IMR-90 (cell line): ENCODE data around the gene USP25. TPM values are rescaled to one million over a fixed set of nuclear protein-coding genes. Genes with fewer than 3 reads are reported as not detected.
A peak's percentile ranks its signal among the peaks of the same experiment; 100 is the strongest.

Source experiments
- ATAC-seq: fragments of 200-7000 bp; cut with Tn5 transposase; 2 replicates; pipeline ENCODE4 v1.9.1; 2020; ENCODE audit warnings: low read depth, mild to moderate bottlenecking, moderate library complexity
- BruUV-seq: library from RNA; stranded (reverse); fragments of 400-500 nt; replicated peaks from 2 replicates; lab custom pipeline; 2021; lab: Mats Ljungman, UMichigan
- CTCF ChIA-PET: fragments of 300-600 bp; formaldehyde crosslinking; extraction: SDS; loops from one replicate; lab custom pipeline; 2021; ENCODE audit warnings: antibody characterized with exemption; lab: Yijun Ruan, JAX
- POLR2A ChIA-PET: fragments of 300-600 bp; sonication (Branson Sonifier 250); formaldehyde crosslinking; loops from one replicate; lab custom pipeline; 2022; ENCODE audit warnings: antibody characterized with exemption; ENCODE audit not compliant: unreplicated experiment; lab: Charles Lee
- DNase-seq: peaks from one replicate; pipeline ENCODE4 v3.0.0; 2013
- H2AFZ ChIP-seq: replicated peaks from 2 replicates; pipeline ENCODE3; 2013; ENCODE audit warnings: low read length, mild to moderate bottlenecking; ENCODE audit not compliant: poor library complexity
- H2AK5ac ChIP-seq: 2 replicates; pipeline ENCODE4 v1.6.1; 2013; ENCODE audit warnings: low read depth, low read length, inconsistent platforms
- H2AK9ac ChIP-seq: replicated peaks from 2 replicates; pipeline ENCODE3; 2013; ENCODE audit warnings: mild to moderate bottlenecking, low read depth, low read length, moderate library complexity; ENCODE audit not compliant: poor library complexity
- H2BK120ac ChIP-seq: 2 replicates; pipeline ENCODE4 v1.6.1; 2013; ENCODE audit warnings: low read depth, low read length, inconsistent platforms
- H2BK15ac ChIP-seq: 3 replicates; pipeline ENCODE4 v1.6.1; 2013; ENCODE audit warnings: low read depth, low read length, inconsistent platforms
- H2BK20ac ChIP-seq: 2 replicates; pipeline ENCODE4 v1.6.1; 2013; ENCODE audit warnings: low read depth, mild to moderate bottlenecking, inconsistent platforms, low read length, moderate library complexity
- H2BK5ac ChIP-seq: 2 replicates; pipeline ENCODE4 v1.6.1; 2013; ENCODE audit warnings: mild to moderate bottlenecking, low read depth, low read length, inconsistent platforms; ENCODE audit not compliant: poor library complexity, severe bottlenecking
- H3K14ac ChIP-seq: replicated peaks from 2 replicates; pipeline ENCODE4 v1.6.1; 2013; ENCODE audit warnings: low read depth, low read length, inconsistent platforms
- H3K18ac ChIP-seq: 2 replicates; pipeline ENCODE4 v1.6.1; 2013; ENCODE audit warnings: low read depth, low read length, control low read depth
- H3K23ac ChIP-seq: 2 replicates; pipeline ENCODE4 v1.6.1; 2013; ENCODE audit warnings: low read depth, low read length, inconsistent platforms
- H3K27ac ChIP-seq: 2 replicates; pipeline ENCODE4 v1.5.1; 2013; ENCODE audit warnings: mild to moderate bottlenecking, control low read depth, low read length; ENCODE audit not compliant: insufficient read depth
- H3K27me3 ChIP-seq: 2 replicates; pipeline ENCODE4 v1.6.1; 2013; ENCODE audit warnings: low read length; ENCODE audit not compliant: control insufficient read depth, insufficient read depth
- H3K36me3 ChIP-seq: 2 replicates; pipeline ENCODE4 v1.6.1; 2013; ENCODE audit warnings: low read length, mixed read lengths; ENCODE audit not compliant: control insufficient read depth, insufficient read depth
- H3K4ac ChIP-seq: 2 replicates; pipeline ENCODE4 v1.6.1; 2013; ENCODE audit warnings: low read depth, low read length, inconsistent platforms
- H3K4me1 ChIP-seq: 2 replicates; pipeline ENCODE4 v1.6.1; 2013; ENCODE audit warnings: low read length, mixed read lengths; ENCODE audit not compliant: control insufficient read depth, insufficient read depth
- H3K4me2 ChIP-seq: 2 replicates; pipeline ENCODE4 v1.6.1; 2013; ENCODE audit warnings: low read depth, mild to moderate bottlenecking, control low read depth, low read length, moderate library complexity
- H3K4me3 ChIP-seq: 2 replicates; pipeline ENCODE4 v1.5.1; 2013; ENCODE audit warnings: low read depth, mild to moderate bottlenecking, control low read depth, low read length, moderate library complexity; ENCODE audit not compliant: insufficient read depth
- H3K56ac ChIP-seq: 2 replicates; pipeline ENCODE4 v1.6.1; 2013; ENCODE audit warnings: low read length, inconsistent platforms; ENCODE audit not compliant: insufficient read depth; ENCODE audit errors: extremely low read depth
- H3K79me1 ChIP-seq, 2 experiments: 2 replicates each; pipeline ENCODE4 v1.6.1; 2013; ENCODE audit warnings: low read length in 2 of 2, inconsistent platforms in 1 of 2, low read depth in 1 of 2
- H3K9ac ChIP-seq: 2 replicates; pipeline ENCODE4 v1.6.1; 2013; ENCODE audit warnings: low read depth, low read length, control low read depth
- H3K9me1 ChIP-seq: 2 replicates; pipeline ENCODE4 v1.6.1; 2013; ENCODE audit warnings: low read length, inconsistent platforms; ENCODE audit not compliant: insufficient read depth
- H3K9me3 ChIP-seq: 2 replicates; pipeline ENCODE4 v1.6.1; 2013; ENCODE audit warnings: low read length; ENCODE audit not compliant: control insufficient read depth, insufficient read depth
- H4K20me1 ChIP-seq: 2 replicates; pipeline ENCODE4 v1.6.1; 2013; ENCODE audit warnings: low read length, inconsistent platforms; ENCODE audit not compliant: insufficient read depth
- H4K5ac ChIP-seq: 2 replicates; pipeline ENCODE4 v1.6.1; 2013; ENCODE audit warnings: mild to moderate bottlenecking, low read depth, low read length, control low read depth
- H4K8ac ChIP-seq, 2 experiments: 2 replicates each; pipeline ENCODE4 v1.6.1; 2013; ENCODE audit warnings: low read depth in 2 of 2, low read length in 2 of 2, control low read depth in 1 of 2, inconsistent platforms in 1 of 2
- H4K91ac ChIP-seq: 2 replicates; pipeline ENCODE4 v1.6.1; 2013; ENCODE audit warnings: low read depth, low read length, inconsistent platforms; ENCODE audit not compliant: insufficient read depth
- BHLHE40 ChIP-seq: fragments of 150-350 bp; IDR thresholded peaks from 2 replicates; pipeline ENCODE4 v1.6.1; 2016; ENCODE audit warnings: mild to moderate bottlenecking, low read depth, low read length
- CEBPB ChIP-seq: IDR thresholded peaks from 2 replicates; pipeline ENCODE4 v1.6.1; 2012; ENCODE audit warnings: low read depth, low read length, improper control_type of control experiment
- CHD1 ChIP-seq: IDR thresholded peaks from 2 replicates; pipeline ENCODE4 v1.6.1; 2012; ENCODE audit warnings: low read depth, low read length, improper control_type of control experiment
- CTCF ChIP-seq: conservative IDR thresholded peaks from 2 replicates; pipeline ENCODE4 v1.5.1; 2012; ENCODE audit warnings: mild to moderate bottlenecking, low read depth, low read length, improper control_type of control experiment
- ELK1 ChIP-seq: fragments of 150-350 bp; IDR thresholded peaks from 2 replicates; pipeline ENCODE4 v1.6.1; 2016; ENCODE audit warnings: low read depth, mild to moderate bottlenecking, low read length, moderate library complexity, borderline replicate concordance
- FOS ChIP-seq: fragments of 150-350 bp; IDR thresholded peaks from 2 replicates; pipeline ENCODE4 v1.6.1; 2016; ENCODE audit warnings: low read depth, low read length
- MAFK ChIP-seq: IDR thresholded peaks from 2 replicates; pipeline ENCODE4 v1.6.1; 2012; ENCODE audit warnings: low read depth, low read length, improper control_type of control experiment
- MAZ ChIP-seq: IDR thresholded peaks from 2 replicates; pipeline ENCODE4 v1.6.1; 2012; ENCODE audit warnings: low read depth, mild to moderate bottlenecking, low read length, improper control_type of control experiment, moderate library complexity, borderline replicate concordance
- MXI1 ChIP-seq: IDR thresholded peaks from 2 replicates; pipeline ENCODE4 v1.6.1; 2012; ENCODE audit warnings: low read depth, mild to moderate bottlenecking, low read length, moderate library complexity, borderline replicate concordance
- NFE2L2 ChIP-seq: fragments of 150-350 bp; IDR thresholded peaks from 2 replicates; pipeline ENCODE4 v1.6.1; 2016; ENCODE audit warnings: low read depth, mild to moderate bottlenecking, low read length
- POLR2A ChIP-seq: IDR thresholded peaks from 2 replicates; pipeline ENCODE4 v1.6.1; 2012; ENCODE audit warnings: mild to moderate bottlenecking, low read depth, low read length
- RAD21 ChIP-seq: IDR thresholded peaks from 2 replicates; pipeline ENCODE4 v1.6.1; 2012; ENCODE audit warnings: low read length, improper control_type of control experiment
- RCOR1 ChIP-seq: IDR thresholded peaks from 2 replicates; pipeline ENCODE4 v1.6.1; 2012; ENCODE audit warnings: mild to moderate bottlenecking, low read length, improper control_type of control experiment; ENCODE audit not compliant: insufficient replicate concordance
- RFX5 ChIP-seq: IDR thresholded peaks from 2 replicates; pipeline ENCODE4 v1.8.0; 2012; ENCODE audit warnings: low read depth, mild to moderate bottlenecking, low read length, moderate library complexity
- SMC3 ChIP-seq: fragments of 150-350 bp; IDR thresholded peaks from 2 replicates; pipeline ENCODE4 v1.6.1; 2016; ENCODE audit warnings: low read depth, mild to moderate bottlenecking, antibody characterized with exemption, low read length, moderate library complexity
- WGBS, 2 experiments: methylation state at CpG; one replicate each; pipeline versions ENCODE4 v1.1.5 to v1.1.7; 2013; ENCODE audit warnings: missing lambda C conversion rate in 2 of 2; ENCODE audit not compliant: insufficient read length in 1 of 2; ENCODE audit errors: extremely low coverage in 2 of 2; 5-methylcytosine and 5-hydroxymethylcytosine counted together
- dilution Hi-C: fragments of 300-500 bp; cut with HindIII; formaldehyde crosslinking; loops from one replicate; pipeline ENCODE4 v1.14.3; 2018; ENCODE audit warnings: low sequenced_read_pairs; ENCODE audit not compliant: unreplicated experiment
- in situ Hi-C: fragments of 300-500 bp; cut with MboI; formaldehyde crosslinking; loops from 3 replicates; pipeline ENCODE4 v1.14.3; 2019; ENCODE audit warnings: low sequenced_read_pairs, inconsistent platforms, mixed read lengths
- intact Hi-C: fragments of 100-400 bp; cut with micrococcal nuclease; formaldehyde crosslinking; loops from 2 replicates; pipeline ENCODE4 v1.10.0; 2022
- polyA plus RNA-seq, 3 experiments: library from polyadenylated mRNA; depleted of rRNA; stranded (reverse); fragments of >200 nt; gene quantifications; 2 replicates each; pipeline ENCODE4 v1.2.3, GENCODE V29; 2012; ENCODE audit warnings: low replicate concordance in 1 of 3
- total RNA-seq: library from RNA; depleted of rRNA; stranded (reverse); fragments of >200 nt; gene quantifications from 2 replicates; pipeline ENCODE4 v1.2.3, GENCODE V29; 2012
- TF ChIP-seq, protein P1 (sequence below): fragments of 150-350 bp; IDR thresholded peaks from 2 replicates; pipeline ENCODE4 v1.6.1; 2017; ENCODE audit warnings: mild to moderate bottlenecking, antibody characterized with exemption, low read length, low read depth

The USP25 gene
- total and polyA plus RNA-seq, 2 of the 4 experiments (the other 2 are of a cell fraction) = 9.3 to 23.3 TPM

DNA sequence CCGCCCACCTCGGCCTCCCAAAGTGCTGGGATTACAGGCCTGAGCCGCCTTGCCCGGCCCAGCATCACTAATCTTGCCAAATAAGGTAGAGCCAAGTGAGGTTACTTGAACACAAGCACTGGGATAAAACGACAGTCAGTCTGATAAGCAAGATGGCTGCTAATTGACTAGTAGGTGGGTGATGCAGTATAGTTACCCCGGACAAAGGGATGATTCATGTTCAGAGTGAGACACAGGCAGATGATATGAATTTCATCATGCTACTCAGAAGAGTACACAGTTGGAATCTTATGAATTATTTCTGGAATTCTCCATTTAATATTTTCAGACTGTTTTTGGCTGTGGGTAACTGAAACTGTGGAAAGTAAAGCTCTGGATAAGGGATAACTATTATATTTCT is 178.4 kb downstream of the USP25 start:
- Histone ChIP-seq H2AK9ac (no peak overlapping the region), H3K79me1 (no peaks in the 10 kb centered on the region), H2BK20ac (no peak overlapping the region), H3K23ac (no peak overlapping the region), H2BK15ac (no peak overlapping the region), H2AFZ (no peak overlapping the region), H3K4me2 (no peak overlapping the region), H2BK5ac (no peak overlapping the region), H3K27me3 (no peaks in the 10 kb centered on the region), H3K27ac (no peak overlapping the region), H3K9me3 (no peaks in the 10 kb centered on the region), H3K36me3 (no peaks in the 10 kb centered on the region), H2BK120ac (no peak overlapping the region), H3K56ac (no peak overlapping the region), H3K4me3 (no peak overlapping the region), H4K5ac (no peak overlapping the region), H3K14ac (no peak overlapping the region), H3K4me1 (no peaks in the 10 kb centered on the region), H4K20me1 (no peaks in the 10 kb centered on the region), H2AK5ac (no peak overlapping the region), H3K18ac (no peak overlapping the region), H4K8ac (no peak overlapping the region), H3K9me1 (no peaks in the 10 kb centered on the region), H3K9ac (no peak overlapping the region), H3K4ac (no peak overlapping the region), H4K91ac (no peak overlapping the region)
- dilution Hi-C loops (no loop called here), in situ Hi-C loops (no loop called here), intact Hi-C loops (no loop called here)
- POLR2A ChIA-PET = no interaction called here
- peak; percentile 41 for DNase-seq
- ATAC-seq = peak; percentile 29; the same call in 1 of the 2 replicates
- 89% methylated on average over 5 of the region's 6 CpGs; no CpG with 5 or more reads in 1 of the 2 experiments for WGBS, 2 experiments
- TF ChIP-seq MAZ (no peak), POLR2A (no peak), MXI1 (no peak), CEBPB (no peak), FOS (no peak), RCOR1 (no peak), NFE2L2 (no peak), MAFK (no peak), SMC3 (no peak), RFX5 (no peak), CTCF (no peak), RAD21 (no peak), ELK1 (no peak), BHLHE40 (no peak), CHD1 (no peak)
- TF ChIP-seq, protein P1, sequence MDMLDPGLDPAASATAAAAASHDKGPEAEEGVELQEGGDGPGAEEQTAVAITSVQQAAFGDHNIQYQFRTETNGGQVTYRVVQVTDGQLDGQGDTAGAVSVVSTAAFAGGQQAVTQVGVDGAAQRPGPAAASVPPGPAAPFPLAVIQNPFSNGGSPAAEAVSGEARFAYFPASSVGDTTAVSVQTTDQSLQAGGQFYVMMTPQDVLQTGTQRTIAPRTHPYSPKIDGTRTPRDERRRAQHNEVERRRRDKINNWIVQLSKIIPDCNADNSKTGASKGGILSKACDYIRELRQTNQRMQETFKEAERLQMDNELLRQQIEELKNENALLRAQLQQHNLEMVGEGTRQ = no peak
- no TSS peak for BruUV-seq
- CTCF ChIA-PET = no interaction called here
